Left lobe of liver (tissue), 2 donors: ENCODE measurements around the gene DYNLT1. TPM values are rescaled to one million over a fixed set of nuclear protein-coding genes. Genes with fewer than 3 reads are reported as not detected.
"Not testable (repeated sequence)": the region's sequence is repeated elsewhere in the genome, so short reads cannot be mapped to it uniquely, and the experiment has no call there.

Experiments
- ATAC-seq: fragments of 200-7000 bp; cut with Tn5 transposase; one replicate; pipeline ENCODE4 v1.9.1; 2020; ENCODE audit warnings: mild to moderate bottlenecking, moderate library complexity
- DNase-seq: peaks from one replicate; pipeline ENCODE4 v3.0.0-alpha.2; 2020; ENCODE audit warnings: low spot score
- total RNA-seq: library from RNA; stranded (reverse); gene quantifications from one replicate; pipeline ENCODE4 v1.2.1, GENCODE V29; 2021
- donor health status: DM: no; HTN: no; CAD: no; lungs with moderate emphysema.
- donor health status: DM: no; HTN: yes; CAD: no.

The DYNLT1 gene
- total RNA-seq, 1 donor from 2014 or later, result 29.9 TPM

DNA sequence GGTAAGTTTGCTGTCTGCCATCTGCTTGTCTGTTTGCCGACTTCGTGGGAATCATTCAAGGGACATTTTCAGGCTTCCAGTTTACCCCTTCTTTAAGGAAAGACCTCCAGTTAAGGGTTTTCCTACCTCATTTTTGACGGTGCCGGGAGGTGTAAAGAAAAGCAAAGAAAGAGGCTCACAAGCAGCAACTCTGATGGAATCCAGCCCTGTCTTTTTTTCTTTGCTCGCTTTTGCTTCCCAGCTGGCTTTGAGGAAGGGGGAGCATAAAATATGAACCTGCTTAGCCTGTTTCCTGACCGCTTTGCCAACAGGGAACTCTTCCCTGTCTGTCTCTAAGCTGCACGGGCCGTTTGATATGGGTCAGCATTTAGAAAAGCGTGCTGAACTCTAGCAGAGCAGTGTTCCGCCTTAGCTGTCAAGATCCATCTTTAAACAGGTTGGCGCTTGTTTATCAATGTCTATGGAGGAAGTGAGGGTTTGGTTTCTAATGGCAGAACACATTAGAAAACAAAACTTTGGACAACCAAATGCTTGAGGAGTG, 19.2 kb upstream of the DYNLT1 start:
- DNase-seq, result no peak
- ATAC-seq, result peak; percentile 19

GRCh38 chr6:158662954-158663624, 18.5 kb upstream of the DYNLT1 start:
- no peak for ATAC-seq
- DNase-seq, result no peak

GRCh38 chr6:158662607-158662953, 18.0 kb upstream of the DYNLT1 start:
- ATAC-seq (no peak), DNase-seq (no peak)

DNA sequence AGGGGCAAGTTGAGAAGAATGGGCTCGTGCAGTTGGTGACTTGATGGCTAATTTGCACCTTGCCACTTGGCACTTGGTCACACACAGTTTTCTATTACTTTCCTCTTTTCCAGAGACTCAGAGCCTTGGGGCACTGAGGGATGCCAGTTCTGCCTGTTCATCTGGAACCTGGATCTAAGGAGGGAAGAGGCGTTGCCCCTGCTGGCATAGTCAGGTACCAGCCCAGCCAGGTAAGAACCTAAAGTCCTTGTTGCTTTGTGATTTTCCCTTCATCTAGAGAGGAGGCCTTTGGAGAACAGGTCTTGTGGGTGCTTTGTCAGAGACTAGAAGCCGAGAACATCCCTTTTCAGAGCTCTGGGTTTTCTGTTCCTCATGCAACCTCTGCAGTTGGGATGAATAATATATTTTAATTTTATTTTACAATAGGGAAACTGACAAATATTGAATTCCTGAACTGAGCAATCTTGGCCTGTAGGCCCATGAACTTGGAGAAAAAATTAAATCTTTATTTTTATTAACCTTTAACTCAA, 16.7 kb upstream of the DYNLT1 start:
- ATAC-seq (no peak), DNase-seq (no peak)

- peak; percentile 48 for DNase-seq
- peak; percentile 91 for ATAC-seq
Observed at GRCh38 chr6:158660333-158660754, 15.8 kb upstream of the DYNLT1 start.

GRCh38 chr6:158656986-158657385, 12.4 kb upstream of the DYNLT1 start:
- ATAC-seq, result not testable (repeated sequence)
- peak; percentile 14 for DNase-seq

DNA sequence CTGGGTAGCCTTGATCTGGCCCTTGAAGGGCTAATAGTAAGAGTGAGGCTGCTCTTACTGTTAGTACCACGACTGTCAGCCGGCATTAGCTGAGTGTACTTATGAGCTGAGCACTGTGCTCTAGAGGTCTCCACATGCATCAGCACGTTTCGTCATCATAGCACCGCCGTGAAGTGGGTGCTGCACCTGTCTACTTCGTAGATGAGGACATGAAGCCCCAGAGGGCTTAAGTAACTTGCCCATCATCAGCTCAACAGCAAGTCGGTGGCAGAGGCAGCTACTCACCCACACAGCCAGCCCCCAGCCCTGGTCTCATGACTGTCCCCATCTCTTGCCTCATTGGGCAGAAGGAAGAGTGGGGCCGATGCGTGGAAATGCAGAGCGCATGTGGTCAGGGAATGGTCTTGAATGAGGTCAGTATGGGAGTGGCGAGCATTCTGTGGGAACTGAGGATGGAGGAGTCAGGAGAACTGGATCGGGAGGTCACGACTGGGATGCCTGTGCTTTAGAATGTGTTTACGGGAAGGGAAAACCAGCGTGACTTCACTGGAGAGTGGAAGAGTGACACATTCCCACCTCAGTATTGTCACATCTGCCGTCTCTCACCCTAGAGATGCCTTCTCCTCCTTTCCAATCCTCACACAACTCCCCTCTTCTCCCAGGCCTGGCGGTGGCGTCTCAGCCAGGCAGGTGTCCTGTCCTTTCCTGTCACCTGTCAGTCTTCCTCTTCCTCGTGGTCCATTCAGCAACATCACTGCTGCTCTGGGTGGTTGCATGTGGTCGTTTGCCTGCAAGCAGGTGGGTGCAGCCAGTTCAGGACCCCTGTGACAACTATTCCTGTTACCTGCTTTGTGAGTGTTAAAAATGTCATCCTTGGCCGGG, 11.3 kb upstream of the DYNLT1 start:
- DNase-seq, result no peak
- no peak for ATAC-seq

GRCh38 chr6:158654960-158655489, 10.5 kb upstream of the DYNLT1 start:
- peak; percentile 39 for ATAC-seq
- DNase-seq, result no peak

DNA sequence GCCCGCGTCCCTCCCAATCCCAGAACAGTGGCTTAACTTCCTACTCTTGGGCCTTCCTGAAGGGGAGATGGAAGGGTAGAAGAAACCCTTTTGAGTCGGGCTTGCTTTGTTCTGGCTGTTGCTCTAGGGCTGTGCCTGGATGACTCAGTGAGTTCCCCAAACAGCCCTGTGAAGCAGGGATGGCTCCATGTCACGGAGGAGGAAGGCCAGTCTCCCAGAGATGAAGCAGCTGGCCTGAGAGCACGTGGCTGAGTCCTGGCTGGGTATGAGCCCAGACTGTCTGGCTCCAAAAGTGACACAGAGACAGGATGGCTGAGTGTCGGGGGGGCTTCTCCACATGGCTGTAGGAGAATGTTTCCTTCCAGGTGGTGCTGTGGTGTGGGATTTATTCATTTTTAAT, 10.0 kb upstream of the DYNLT1 start:
- peak; percentile 75 for ATAC-seq
- peak; percentile 59 for DNase-seq

GRCh38 chr6:158653577-158654354, 9.2 kb upstream of the DYNLT1 start:
- DNase-seq (no peak), ATAC-seq (no peak)

DNA sequence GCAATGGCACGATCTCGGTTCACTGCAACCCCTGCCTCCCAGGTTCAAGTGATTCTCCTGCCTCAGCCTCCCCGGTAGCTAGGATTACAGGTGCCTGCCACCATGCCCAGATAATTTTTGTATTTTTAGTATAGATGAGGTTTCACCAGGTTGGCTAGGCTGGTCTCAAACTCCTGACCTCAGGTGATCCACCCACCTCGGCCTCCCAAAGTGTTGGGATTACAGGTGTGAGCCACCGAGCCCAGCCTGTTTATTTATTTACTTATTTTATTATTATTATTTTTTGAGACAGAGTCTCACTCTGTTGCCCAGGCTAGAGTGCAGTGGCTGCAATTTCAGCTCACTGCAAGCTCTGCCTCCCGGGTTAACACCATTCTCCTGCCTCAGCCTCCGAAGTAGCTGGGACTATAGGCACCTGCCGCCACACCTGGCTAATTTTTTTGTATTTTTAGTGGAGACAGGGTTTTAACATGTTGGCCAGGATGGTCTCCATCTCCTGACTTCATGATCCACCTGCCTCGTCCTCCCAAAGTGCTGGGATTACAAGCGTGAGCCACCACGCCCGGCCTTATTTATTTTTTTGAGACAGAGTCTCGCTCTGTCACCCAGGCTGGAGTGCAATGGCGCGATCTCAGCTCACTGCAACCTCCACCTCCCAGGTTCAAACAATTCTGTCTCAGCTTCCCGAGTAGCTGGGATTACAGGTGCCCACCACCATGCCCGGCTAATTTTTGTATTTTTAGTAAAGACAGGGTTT, 7.6 kb upstream of the DYNLT1 start:
- ATAC-seq, result not testable (repeated sequence)
- peak; percentile 28 for DNase-seq

GRCh38 chr6:158649289-158650143, 5.0 kb upstream of the DYNLT1 start, which contains the start of gene SYTL3:
SYTL3 (plus strand) TSS chr6:158650054; CDS start chr6:158663269, 13,215 bp downstream.
- ATAC-seq (peak; percentile 36), DNase-seq (peak; percentile 51)

- DNase-seq, result peak; percentile 29
- ATAC-seq, result no peak
Observed at GRCh38 chr6:158648682-158649131, 4.2 kb upstream of the DYNLT1 start.

DNA sequence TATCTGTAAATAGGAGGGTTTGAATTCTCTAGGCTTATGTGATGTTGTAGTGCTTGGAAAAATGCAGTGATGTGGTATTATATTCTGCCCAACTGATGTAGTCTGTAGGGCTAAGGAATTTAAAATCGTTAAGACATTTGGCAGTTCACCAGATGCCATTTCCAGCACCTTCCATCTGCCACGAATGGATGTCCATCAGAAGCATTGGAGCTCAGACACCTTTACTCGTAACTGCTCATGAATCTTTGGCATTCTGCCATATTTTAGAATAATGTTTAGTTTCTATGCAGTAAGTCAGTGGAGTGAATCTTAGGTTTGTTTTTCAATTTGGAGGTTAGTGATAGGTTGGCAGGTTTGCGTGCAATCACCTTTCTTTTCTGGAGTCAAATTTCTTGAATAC, 3.0 kb upstream of the DYNLT1 start:
- no peak for DNase-seq
- no peak for ATAC-seq

- ATAC-seq, result no peak
- DNase-seq, result peak; percentile 39
Observed at GRCh38 chr6:158646023-158646910, 1.7 kb upstream of the DYNLT1 start.

- no peak for ATAC-seq
- DNase-seq, result peak; percentile 34
Observed at GRCh38 chr6:158645064-158646022, 800 bp upstream of the DYNLT1 start.

- no peak for DNase-seq
- no peak for ATAC-seq
Observed at GRCh38 chr6:158643836-158644230, 710 bp downstream of the DYNLT1 start.
